Calu3 (cell line): Measurements from ENCODE around the gene DAD1. TPM values are rescaled to one million over a fixed set of nuclear protein-coding genes. Genes with fewer than 3 reads are reported as not detected.
"Not testable (repeated sequence)": the region's sequence is repeated elsewhere in the genome, so short reads cannot be mapped to it uniquely, and the experiment has no call there.

Experiments used
- BruUV-seq: library from RNA; stranded (reverse); fragments of 400-500 nt; replicated peaks from 2 replicates; lab custom pipeline; 2021; lab: Mats Ljungman, UMichigan
- CTCF ChIA-PET: fragments of 300-600 bp; sonication (Branson Sonifier 250); formaldehyde crosslinking; loops from one replicate; lab custom pipeline; 2022; ENCODE audit warnings: antibody characterized with exemption; lab: Charles Lee
- DNase-seq: peaks from one replicate; pipeline ENCODE4 v3.0.0; 2022
- H3K27ac Mint-ChIP-seq: one replicate; pipeline ENCODE4 v1.8.0; 2022; ENCODE audit warnings: mixed read lengths; ENCODE audit not compliant: unreplicated experiment
- H3K27me3 Mint-ChIP-seq: one replicate; pipeline ENCODE4 v1.8.0; 2022; ENCODE audit warnings: mixed read lengths; ENCODE audit not compliant: unreplicated experiment
- H3K36me3 Mint-ChIP-seq: one replicate; pipeline ENCODE4 v1.8.0; 2022; ENCODE audit warnings: mild to moderate bottlenecking, moderate library complexity, mixed read lengths; ENCODE audit not compliant: insufficient read depth, unreplicated experiment
- H3K4me1 Mint-ChIP-seq: one replicate; pipeline ENCODE4 v1.8.0; 2022; ENCODE audit warnings: mild to moderate bottlenecking, low read depth, mixed read lengths; ENCODE audit not compliant: unreplicated experiment
- H3K4me3 Mint-ChIP-seq: one replicate; pipeline ENCODE4 v1.8.0; 2022; ENCODE audit warnings: mild to moderate bottlenecking, low read depth, moderate library complexity, mixed read lengths; ENCODE audit not compliant: unreplicated experiment
- H3K9me3 Mint-ChIP-seq: one replicate; pipeline ENCODE4 v1.8.0; 2022; ENCODE audit warnings: low read depth, mixed read lengths; ENCODE audit not compliant: unreplicated experiment
- intact Hi-C: fragments of 100-400 bp; cut with micrococcal nuclease; formaldehyde crosslinking; loops from one replicate; pipeline ENCODE4 v1.10.0; 2022; ENCODE audit not compliant: unreplicated experiment
- total RNA-seq: library from RNA; stranded (reverse); gene quantifications from 2 replicates; pipeline ENCODE4 v1.2.3, GENCODE V29; 2022
- TF ChIP-seq, protein P1 (sequence below): fragments of 200-600 bp; IDR thresholded peaks from one replicate; pipeline ENCODE4 v1.8.0; 2022; ENCODE audit warnings: antibody characterized with exemption; ENCODE audit not compliant: unreplicated experiment

Gene DAD1
- total RNA-seq, 1 experiment from 2014 or later: 197 TPM

DNA sequence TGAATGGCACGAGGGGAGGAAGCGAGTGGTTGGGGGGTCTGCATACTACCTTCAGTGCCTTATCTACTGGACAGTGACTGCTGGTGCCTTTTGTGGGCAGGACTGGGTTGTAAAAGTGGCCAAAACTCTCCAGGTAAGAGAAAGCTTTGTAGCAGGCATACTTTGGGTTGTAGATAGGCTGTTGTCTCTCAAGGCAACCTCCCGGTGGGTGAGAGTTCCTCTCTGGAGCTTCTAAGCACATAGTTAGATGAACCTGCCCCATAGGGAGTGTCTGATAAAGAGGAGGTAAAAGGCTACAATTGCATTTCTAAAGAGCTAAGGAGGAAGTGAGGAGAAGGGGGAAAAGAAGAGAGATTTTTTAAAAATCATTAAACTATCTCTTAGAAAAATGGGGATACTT lies 4.2 kb upstream of the DAD1 start:
- peaks cover 23% of the 10 kb centered on the region for H3K36me3 Mint-ChIP-seq
- CTCF ChIA-PET: interaction anchor here (0.9 to 1.1 kb wide), 2 partner anchors 37 to 49 kb away, joined by 3 read pairs; no protein-coding TSS in a partner anchor
- intact Hi-C loops: no loop called here

DNA sequence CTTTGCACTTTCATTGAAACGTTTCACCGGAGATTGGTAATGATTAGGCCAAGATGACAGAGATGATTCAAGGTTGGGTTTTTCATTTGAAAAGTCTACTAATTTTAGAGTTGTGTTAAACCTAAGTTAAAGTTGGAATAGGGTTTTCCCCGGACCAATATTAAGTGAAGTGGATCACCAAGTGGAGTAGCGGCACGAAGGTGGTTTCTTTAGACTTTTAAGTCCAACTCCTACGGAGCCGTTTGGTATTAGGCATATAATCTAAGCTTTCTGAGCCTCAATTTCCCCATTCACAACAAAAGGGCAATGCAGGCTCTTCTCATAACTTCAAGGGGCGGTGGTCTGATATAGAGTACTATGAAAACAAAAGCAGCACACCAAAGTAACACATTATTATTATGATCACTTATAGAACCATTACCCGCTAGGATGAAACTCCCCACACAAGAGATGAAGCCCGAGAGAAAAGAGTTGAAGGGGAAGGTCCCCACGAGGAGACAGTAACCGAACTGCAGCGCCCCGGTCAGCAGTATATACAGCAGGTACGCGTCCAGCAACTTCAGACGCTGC lies 413 bp downstream of the DAD1 start:
- intact Hi-C loops: loop anchor here (2.0 kb wide), 1 partner anchor 16 kb away; no protein-coding TSS in a partner anchor
- CTCF ChIA-PET: interaction anchor here (0.8 to 2.4 kb wide), 6 partner anchors 10 to 234 kb away, joined by 4 to 20 read pairs (median 7); partner anchors contain the start of gene ABHD4
- Mint-ChIP-seq H3K27me3 (peaks cover 13% of the 10 kb centered on the region), H3K4me3 (peak overlapping the region; percentile 87), H3K27ac (peak overlapping the region; percentile 93), H3K9me3 (no peaks in the 10 kb centered on the region), H3K4me1 (peaks cover 26% of the 10 kb centered on the region), H3K36me3 (peaks cover 31% of the 10 kb centered on the region)
- TF ChIP-seq, protein P1, sequence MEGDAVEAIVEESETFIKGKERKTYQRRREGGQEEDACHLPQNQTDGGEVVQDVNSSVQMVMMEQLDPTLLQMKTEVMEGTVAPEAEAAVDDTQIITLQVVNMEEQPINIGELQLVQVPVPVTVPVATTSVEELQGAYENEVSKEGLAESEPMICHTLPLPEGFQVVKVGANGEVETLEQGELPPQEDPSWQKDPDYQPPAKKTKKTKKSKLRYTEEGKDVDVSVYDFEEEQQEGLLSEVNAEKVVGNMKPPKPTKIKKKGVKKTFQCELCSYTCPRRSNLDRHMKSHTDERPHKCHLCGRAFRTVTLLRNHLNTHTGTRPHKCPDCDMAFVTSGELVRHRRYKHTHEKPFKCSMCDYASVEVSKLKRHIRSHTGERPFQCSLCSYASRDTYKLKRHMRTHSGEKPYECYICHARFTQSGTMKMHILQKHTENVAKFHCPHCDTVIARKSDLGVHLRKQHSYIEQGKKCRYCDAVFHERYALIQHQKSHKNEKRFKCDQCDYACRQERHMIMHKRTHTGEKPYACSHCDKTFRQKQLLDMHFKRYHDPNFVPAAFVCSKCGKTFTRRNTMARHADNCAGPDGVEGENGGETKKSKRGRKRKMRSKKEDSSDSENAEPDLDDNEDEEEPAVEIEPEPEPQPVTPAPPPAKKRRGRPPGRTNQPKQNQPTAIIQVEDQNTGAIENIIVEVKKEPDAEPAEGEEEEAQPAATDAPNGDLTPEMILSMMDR: no peak
- DNase-seq: no peak
- BruUV-seq: TSS peak; percentile 72

More for the DNA sequence above, 4.2 kb upstream of the DAD1 start:
- H3K27ac Mint-ChIP-seq: peak overlapping the region; percentile 41
- DNase-seq: no peak
- no peak overlapping the region for H3K4me3 Mint-ChIP-seq
- peaks cover 9% of the 10 kb centered on the region for H3K4me1 Mint-ChIP-seq
- TF ChIP-seq, protein P1: no peak
- H3K9me3 Mint-ChIP-seq: no peaks in the 10 kb centered on the region
- peaks cover 16% of the 10 kb centered on the region for H3K27me3 Mint-ChIP-seq
- BruUV-seq: no TSS peak

DNA sequence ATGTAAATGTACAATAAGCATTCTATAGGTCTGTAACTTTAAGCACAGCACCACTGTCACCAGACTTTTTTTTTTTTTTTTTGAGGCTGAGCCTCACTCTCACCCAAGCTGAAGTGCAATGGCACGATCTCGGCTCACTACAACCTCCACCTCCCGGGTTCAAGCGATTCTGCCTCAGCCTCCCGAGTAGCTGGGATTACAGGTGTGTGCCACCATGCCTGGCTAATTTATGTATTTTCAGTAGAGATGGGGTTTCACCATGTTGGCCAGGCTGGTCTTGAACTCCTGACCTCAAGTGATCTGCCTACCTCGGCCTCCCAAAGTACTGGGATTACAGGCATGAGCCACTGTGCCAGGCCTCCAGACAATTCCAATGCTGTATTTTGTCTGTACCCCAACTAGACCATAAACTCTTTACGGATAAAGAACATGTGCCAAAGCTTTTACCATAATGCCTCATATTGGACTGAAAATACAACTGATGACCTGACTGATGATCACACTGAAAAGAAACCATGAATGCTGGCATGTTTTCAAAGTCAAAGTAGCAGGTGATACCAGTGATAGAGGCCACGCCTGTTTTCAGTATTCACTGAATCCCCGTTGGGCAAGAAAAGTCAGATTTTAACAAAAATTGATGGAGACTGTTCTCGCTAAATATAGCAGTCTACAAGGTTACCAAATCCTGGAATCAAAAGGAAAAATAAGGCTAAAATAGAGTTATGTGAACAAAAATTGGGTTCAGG lies 1.2 kb downstream of the DAD1 start:
- H3K27ac Mint-ChIP-seq: peak overlapping the region; percentile 93
- not testable (repeated sequence) for BruUV-seq, H3K27me3 Mint-ChIP-seq, H3K9me3 Mint-ChIP-seq, DNase-seq
- CTCF ChIA-PET: interaction anchor here (0.6 to 0.7 kb wide), 2 partner anchors 14 to 15 kb away, joined by 3 read pairs; no protein-coding TSS in a partner anchor
- peaks cover 20% of the 10 kb centered on the region for H3K4me1 Mint-ChIP-seq
- intact Hi-C loops: loop anchor here (2.0 kb wide), 1 partner anchor 15 kb away; no protein-coding TSS in a partner anchor
- peak overlapping the region; percentile 87 for H3K4me3 Mint-ChIP-seq
- peaks cover 31% of the 10 kb centered on the region for H3K36me3 Mint-ChIP-seq

DNA sequence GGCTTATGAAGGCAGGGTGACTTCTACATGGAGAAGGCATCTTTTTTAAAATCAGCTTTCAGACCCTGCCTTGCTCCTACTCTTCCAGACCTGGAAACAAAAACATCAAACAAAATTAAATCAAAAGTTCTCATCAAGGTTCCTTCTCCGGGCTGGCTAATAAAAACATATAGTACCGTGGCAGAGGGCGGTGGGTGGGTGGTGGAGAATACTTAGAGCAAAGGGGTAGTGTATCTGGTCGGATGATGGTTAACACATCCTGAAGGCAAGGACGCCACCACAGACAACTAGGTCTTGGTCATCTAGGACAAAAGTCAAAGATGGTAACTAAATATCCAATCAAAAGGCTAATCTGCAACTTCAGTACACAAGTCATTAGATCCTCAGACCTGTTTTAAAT lies 1.8 kb downstream of the DAD1 start:
- DNase-seq: no peak
- Mint-ChIP-seq H3K27ac (no peak overlapping the region), H3K9me3 (no peaks in the 10 kb centered on the region), H3K4me3 (no peak overlapping the region), H3K36me3 (peaks cover 31% of the 10 kb centered on the region), H3K27me3 (no peaks in the 10 kb centered on the region), H3K4me1 (peaks cover 17% of the 10 kb centered on the region)
- intact Hi-C loops: no loop called here
- no TSS peak for BruUV-seq
- CTCF ChIA-PET: no interaction called here
- TF ChIP-seq, protein P1: no peak
